Dermis blood vessel endothelial cell (primary cell): ENCODE results near the gene ZNF785. TPM values are rescaled to one million over a fixed set of nuclear protein-coding genes. Genes with fewer than 3 reads are reported as not detected.
"Not testable (repeated sequence)": the region's sequence is repeated elsewhere in the genome, so short reads cannot be mapped to it uniquely, and the experiment has no call there.

Experiments used
- DNase-seq: peaks from one replicate; pipeline ENCODE4 v3.0.0; 2010
- total RNA-seq: library from RNA; depleted of rRNA; stranded (reverse); fragments of >200 nt; gene quantifications from 2 replicates; pipeline ENCODE4 v1.2.3, GENCODE V29; 2014

Gene ZNF785
- total RNA-seq, 1 donor from 2014 or later: 11.9 TPM

GRCh38 chr16:30602616-30603277 is 17.2 kb upstream of the ZNF785 start:
- DNase-seq: no peak

- DNase-seq: no peak
These were observed 16.5 kb upstream of the ZNF785 start for GRCh38 chr16:30601966-30602365.

GRCh38 chr16:30600929-30601328 is 15.4 kb upstream of the ZNF785 start:
- DNase-seq: no peak

- no peak for DNase-seq
These were observed 14.7 kb upstream of the ZNF785 start for GRCh38 chr16:30600215-30600614.

GRCh38 chr16:30592871-30593270 is 7.4 kb upstream of the ZNF785 start:
- no peak for DNase-seq

GRCh38 chr16:30590869-30591268 is 5.4 kb upstream of the ZNF785 start:
- DNase-seq: not testable (repeated sequence)

- DNase-seq: not testable (repeated sequence)
These were observed 4.1 kb upstream of the ZNF785 start for GRCh38 chr16:30589582-30589981.

GRCh38 chr16:30588651-30589050 is 3.2 kb upstream of the ZNF785 start:
- DNase-seq: no peak

- DNase-seq: peak; percentile 48
These were observed 486 bp downstream of the ZNF785 start for GRCh38 chr16:30585022-30585399.

- no peak for DNase-seq
These were observed 2.7 kb downstream of the ZNF785 start for GRCh38 chr16:30582611-30583340.

GRCh38 chr16:30581457-30581856 is 4.0 kb downstream of the ZNF785 start:
- DNase-seq: no peak

- no peak for DNase-seq
These were observed 10.8 kb downstream of the ZNF785 start for GRCh38 chr16:30574678-30575077.

GRCh38 chr16:30571445-30572322 is 13.8 kb downstream of the ZNF785 start, which contains the start of gene ZNF688:
ZNF688 (minus strand) TSS chr16:30571714; CDS start chr16:30571629, 85 bp downstream.
- peak; percentile 98 for DNase-seq

GRCh38 chr16:30570636-30571444 is 14.7 kb downstream of the ZNF785 start:
- DNase-seq: peak; percentile 56

- no peak for DNase-seq
These were observed 15.5 kb downstream of the ZNF785 start for GRCh38 chr16:30569746-30570635.

- DNase-seq: no peak
These were observed 16.2 kb downstream of the ZNF785 start for GRCh38 chr16:30569281-30569680.

GRCh38 chr16:30567991-30568638 is 17.4 kb downstream of the ZNF785 start:
- DNase-seq: peak; percentile 57

- DNase-seq: no peak
These were observed 18.1 kb downstream of the ZNF785 start for GRCh38 chr16:30567160-30567990.

- DNase-seq: no peak
These were observed 19.0 kb downstream of the ZNF785 start for GRCh38 chr16:30566531-30566930.

- no peak for DNase-seq
These were observed 19.5 kb downstream of the ZNF785 start for GRCh38 chr16:30565984-30566383.
